ENCODE data around the gene PIF1.

Gene PIF1

DNA sequence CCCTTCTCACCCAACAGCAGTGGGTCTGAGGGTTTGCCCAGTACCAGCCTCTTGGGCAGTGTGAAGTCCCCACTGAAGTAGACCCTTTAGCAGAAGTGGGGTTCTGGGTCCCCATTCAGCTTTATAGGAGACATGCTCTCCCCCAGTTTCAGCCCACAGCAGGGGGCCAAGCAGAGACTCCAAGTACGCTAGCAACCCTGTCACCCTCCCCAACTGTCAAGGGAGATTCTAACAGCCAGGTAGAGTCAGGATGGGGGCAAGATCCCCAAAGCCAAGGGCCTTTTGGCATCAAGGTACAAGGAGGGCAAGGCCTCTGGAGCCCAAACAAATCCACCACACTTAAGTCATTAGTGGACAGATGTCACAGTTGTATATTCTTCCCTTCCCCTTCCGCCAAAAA, 51.8 kb downstream of the PIF1 start:
- no peak for DNase-seq

DNA sequence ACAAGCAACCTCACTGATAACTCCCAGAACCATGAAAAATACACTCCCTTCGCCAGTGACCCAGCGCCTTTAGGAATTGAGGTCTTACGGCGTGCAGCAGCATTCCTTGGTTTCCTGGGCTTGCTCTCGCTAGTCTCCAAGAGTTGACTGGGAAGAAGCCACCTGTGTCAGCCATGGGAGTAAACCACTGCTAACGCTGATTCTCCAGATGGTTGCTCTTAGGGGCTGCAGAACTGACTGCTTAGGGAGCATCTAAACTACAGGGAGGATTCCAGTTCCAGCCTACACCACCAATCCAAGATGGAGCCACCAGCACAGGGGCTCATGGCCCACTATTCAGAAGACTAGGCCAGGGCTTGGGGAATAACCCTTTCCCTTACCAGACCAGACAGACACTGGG, 52.5 kb downstream of the PIF1 start:
- no peak for DNase-seq

DNA sequence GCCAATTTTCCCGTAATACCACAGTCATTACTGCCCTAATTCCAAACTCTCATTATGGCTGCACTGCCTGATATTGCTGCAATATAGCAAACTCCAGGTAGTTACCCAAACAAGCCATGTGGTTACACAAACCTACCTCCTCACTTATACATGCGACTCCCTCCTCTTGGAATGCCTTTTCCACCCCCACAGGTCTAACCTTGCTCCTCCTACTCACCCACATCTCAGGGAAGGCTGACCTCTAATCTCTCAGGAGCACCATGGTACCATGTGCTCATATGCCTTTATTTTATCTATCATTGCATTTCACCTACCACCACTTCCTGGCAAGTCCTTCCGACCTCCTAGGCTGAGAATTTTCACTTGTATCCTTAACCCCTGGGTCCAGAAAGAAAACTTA, 53.0 kb downstream of the PIF1 start:
- no peak for DNase-seq

DNA sequence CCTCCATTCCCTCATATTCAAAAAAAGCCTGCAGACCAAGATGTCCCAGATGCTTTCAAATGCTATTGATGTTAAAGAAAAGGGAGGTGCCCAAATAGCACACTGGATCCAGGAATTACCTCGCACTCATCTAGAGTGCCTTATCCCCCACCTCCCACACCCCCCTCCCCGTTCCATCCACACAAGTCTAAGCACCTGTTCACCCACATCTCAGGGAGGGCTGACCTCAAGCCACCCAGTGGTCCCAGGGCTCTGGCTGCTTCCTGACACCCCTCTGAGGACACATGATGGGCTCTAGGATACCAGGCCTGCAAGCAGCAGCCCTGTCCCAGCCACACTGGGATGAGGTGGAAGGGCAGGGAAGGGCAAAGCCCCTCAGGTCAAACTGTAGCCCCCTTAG, 54.8 kb downstream of the PIF1 start:
- no peak for DNase-seq

DNA sequence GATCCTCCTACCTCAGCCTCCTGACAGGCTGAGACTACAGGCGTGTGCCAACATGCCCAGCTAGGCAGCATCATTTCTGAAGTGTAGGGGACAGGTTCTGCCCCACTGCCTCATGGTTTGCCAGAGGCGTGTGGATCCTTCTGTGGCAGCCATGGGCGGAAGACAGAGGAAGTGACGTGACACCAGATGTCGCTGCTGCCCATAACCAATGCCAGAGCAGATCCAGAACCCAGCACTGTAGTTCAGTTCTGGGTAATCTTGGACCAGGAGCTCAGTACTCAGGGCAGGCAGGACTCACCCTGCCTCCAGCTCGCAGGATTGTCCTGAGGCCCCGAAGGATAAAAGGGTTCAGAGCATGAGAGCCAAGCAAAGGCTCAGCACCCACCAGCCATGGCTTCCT, 58.2 kb downstream of the PIF1 start:
- DNase-seq, result no peak

DNA sequence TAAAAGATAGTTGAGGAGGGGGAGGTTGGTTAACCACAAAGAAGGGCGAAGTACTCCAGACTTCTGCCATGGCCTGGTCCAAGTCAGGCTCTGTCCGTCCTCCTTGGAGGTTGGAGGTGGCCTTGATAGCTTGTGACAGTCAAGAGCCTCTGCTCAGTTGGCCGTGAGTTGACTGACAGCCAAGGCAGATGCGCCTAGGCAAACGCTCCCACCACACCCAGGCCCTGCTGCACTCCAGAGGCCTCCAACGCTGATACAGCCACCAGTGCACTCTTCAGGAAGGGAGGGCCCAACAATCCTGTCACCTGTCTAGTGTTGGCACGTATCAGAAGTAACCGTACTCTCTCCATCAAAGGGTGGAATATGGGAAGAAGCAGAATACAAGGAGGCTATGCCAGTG, 59.4 kb downstream of the PIF1 start:
- DNase-seq, result no peak
